GM06990 (cell line): ENCODE data around the gene ANKRD13D.

ENCODE experiments used
- DNase-seq: peaks from one replicate; pipeline ENCODE4 v3.0.0-alpha.2; 2011; ENCODE audit not compliant: insufficient read length; ENCODE audit errors: extremely low read depth
- H3K27me3 ChIP-seq: replicated peaks from 2 replicates; pipeline ENCODE4 v1.6.0; 2011; ENCODE audit warnings: low read length; ENCODE audit not compliant: control insufficient read depth, insufficient read depth
- H3K36me3 ChIP-seq: 2 replicates; pipeline ENCODE4 v1.5.1; 2011; ENCODE audit warnings: low read length; ENCODE audit not compliant: control insufficient read depth, insufficient read depth
- H3K4me3 ChIP-seq: replicated peaks from 2 replicates; pipeline ENCODE4 v1.5.1; 2011; ENCODE audit warnings: low read depth, mild to moderate bottlenecking, control low read depth, low read length
- TF ChIP-seq, protein P1 (sequence below): IDR thresholded peaks from 2 replicates; pipeline ENCODE4 v1.5.1; 2011; ENCODE audit warnings: low read length, control low read depth, mild to moderate bottlenecking, inconsistent platforms; ENCODE audit not compliant: insufficient read depth, poor library complexity, severe bottlenecking

Gene ANKRD13D

DNA sequence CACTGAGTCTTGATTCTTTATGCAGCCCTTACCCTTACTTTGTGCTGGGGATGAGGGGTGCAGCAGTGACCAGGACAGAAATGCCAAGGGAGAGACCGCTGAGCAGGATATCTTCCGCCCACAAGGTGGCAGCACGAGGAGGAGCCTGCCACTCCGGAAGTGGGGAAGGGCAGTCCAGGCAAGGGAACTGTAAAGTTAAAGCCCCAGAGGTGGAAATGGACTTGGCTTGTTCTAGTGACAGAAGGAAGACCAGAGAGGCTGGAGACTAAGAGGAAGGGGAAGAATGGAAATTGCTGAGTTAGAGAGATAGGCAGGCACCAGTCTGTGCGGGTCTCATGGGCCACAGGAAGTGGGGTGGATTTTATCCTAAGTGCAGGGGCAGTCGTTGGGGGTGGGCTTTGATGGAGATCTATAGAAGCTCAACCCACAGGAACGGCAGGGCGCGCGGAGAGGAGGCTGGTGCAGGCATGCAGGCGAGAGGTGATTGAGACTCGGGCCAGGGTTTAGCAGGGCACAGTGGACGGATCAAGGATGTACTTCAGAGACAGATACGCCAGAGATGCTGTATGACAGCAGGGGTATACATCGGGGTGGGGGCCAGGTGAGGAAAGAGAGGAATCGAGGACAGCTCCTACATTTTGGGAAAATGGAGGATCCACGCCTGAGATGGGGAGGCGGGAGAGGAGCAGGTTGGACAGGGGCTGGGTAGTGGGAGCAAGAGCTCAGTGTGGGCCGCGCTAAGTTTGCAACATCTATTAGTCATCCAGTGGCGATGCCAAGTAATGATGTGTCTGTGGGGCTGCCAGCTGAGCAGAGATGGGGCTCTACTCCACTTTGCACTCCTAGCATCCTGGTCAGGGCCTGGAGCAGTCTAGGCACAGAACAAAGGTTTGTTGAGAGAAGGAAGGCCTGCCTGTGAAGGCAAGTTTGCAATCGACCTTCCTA, 26.1 kb upstream of the ANKRD13D start:
- peak; percentile 66 for DNase-seq
- no peak overlapping the region for H3K4me3 ChIP-seq
- TF ChIP-seq, protein P1, sequence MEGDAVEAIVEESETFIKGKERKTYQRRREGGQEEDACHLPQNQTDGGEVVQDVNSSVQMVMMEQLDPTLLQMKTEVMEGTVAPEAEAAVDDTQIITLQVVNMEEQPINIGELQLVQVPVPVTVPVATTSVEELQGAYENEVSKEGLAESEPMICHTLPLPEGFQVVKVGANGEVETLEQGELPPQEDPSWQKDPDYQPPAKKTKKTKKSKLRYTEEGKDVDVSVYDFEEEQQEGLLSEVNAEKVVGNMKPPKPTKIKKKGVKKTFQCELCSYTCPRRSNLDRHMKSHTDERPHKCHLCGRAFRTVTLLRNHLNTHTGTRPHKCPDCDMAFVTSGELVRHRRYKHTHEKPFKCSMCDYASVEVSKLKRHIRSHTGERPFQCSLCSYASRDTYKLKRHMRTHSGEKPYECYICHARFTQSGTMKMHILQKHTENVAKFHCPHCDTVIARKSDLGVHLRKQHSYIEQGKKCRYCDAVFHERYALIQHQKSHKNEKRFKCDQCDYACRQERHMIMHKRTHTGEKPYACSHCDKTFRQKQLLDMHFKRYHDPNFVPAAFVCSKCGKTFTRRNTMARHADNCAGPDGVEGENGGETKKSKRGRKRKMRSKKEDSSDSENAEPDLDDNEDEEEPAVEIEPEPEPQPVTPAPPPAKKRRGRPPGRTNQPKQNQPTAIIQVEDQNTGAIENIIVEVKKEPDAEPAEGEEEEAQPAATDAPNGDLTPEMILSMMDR, result peak; percentile 84
- no peaks in the 10 kb centered on the region for H3K27me3 ChIP-seq
- H3K36me3 ChIP-seq, result no peaks in the 10 kb centered on the region

DNA sequence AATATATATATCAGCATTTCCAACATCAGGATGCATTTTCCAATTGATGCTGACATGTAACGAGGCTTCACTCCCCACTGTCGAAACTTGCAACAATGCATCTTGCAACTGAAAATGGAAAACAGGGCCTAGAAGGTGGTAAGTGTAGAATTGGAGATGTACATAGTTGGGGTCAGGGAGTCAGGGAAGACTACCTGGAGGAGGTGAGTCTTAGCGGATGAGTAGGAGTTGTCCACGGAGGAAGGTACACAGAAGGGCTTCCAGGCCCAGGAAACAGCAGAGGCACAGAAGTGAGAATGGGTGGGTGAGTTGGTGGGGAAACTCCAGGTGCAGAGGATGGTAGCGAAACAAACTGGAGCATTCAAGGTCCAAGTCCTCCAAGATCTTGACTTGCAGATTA, 24.8 kb upstream of the ANKRD13D start:
- TF ChIP-seq, protein P1, result no peak
- DNase-seq, result no peak
- H3K36me3 ChIP-seq, result peaks cover 3% of the 10 kb centered on the region; the same call in 1 of the 2 replicates
- no peaks in the 10 kb centered on the region for H3K27me3 ChIP-seq
- no peak overlapping the region for H3K4me3 ChIP-seq

DNA sequence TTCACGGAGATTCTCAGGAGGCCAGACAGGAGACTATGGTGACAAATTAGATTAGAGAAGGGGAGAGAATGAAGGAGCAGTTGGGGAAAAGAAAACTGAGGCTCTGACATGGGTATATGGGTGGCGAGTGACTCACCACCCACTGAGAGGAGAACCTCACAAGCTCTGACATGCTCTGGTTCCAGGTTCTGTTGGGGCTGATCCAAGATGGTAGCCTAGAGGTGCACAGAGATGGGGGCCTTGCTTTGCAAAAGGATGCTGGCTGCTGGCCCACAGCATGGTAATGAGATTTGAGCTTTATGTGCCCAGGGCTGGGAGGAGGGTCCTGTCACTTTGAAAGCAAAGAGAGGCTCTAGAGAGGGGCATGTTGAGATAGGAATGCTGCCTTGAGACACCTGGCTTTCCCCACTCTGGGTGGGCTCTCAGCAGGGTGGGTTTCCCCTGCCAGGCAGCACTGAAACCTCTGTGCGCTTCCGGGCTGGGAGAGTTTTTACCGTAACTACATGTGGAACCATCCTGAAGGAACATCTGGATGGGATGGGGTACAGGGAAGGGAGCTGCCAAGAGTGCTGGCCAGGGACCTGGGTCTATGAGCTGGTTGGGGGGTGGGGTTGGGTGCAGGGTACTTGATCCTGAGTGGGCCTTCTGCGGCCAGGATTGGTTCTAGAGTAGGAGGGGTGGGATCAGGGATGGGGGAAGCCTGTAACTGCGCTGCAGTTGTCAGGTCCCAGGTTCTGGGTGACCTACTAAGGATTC, 24.0 kb upstream of the ANKRD13D start:
- H3K27me3 ChIP-seq, result no peaks in the 10 kb centered on the region
- DNase-seq, result no peak
- TF ChIP-seq, protein P1, result no peak
- H3K4me3 ChIP-seq, result no peak overlapping the region
- H3K36me3 ChIP-seq, result peaks cover 5% of the 10 kb centered on the region; the same call in 1 of the 2 replicates

DNA sequence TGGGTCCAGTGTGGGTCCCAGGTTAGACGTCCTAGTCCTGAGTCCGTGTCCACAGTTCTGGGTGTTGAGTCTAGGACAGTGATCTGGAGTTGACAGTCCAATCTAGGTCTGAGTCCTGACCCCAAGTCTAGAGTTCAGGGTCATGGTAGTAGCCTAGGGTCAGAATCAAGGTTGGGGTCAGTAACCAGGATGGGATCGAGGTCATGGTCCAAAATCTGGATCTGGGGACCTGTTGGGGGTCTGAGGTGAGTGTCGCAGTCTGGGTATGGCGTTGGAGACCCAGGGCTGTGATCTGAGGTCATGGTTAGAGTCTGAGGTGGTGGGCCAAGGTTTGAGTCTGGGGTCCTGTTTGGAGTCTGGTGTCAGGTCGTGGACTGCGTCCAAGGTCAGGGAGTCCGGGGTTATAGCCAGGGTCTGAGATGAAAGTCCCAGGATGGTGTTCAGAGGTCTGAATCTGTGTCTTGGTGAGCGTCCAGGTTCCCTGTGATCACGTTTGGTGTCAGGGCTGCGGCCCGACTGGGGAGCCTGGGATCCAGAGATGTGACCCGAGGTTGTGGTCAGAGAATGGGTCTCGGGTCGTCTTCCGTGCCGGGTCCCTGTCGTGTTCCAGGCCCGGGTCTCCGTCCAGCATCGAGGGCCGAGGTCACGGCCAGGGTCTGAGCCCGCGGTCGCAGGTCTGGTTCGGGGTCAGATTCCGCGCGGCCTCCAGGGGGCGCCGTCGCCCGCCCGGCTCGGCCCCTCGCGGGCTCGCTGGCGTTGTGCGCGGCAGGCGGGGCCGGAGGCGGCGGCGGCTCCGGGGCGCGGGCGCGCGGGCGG, 23.3 kb upstream of the ANKRD13D start:
- TF ChIP-seq, protein P1, result peak; percentile 53
- Histone ChIP-seq H3K36me3 (peaks cover 5% of the 10 kb centered on the region; the same call in 1 of the 2 replicates), H3K4me3 (no peak overlapping the region; the same call in 1 of the 2 replicates), H3K27me3 (no peaks in the 10 kb centered on the region)
- peak; percentile 85 for DNase-seq

DNA sequence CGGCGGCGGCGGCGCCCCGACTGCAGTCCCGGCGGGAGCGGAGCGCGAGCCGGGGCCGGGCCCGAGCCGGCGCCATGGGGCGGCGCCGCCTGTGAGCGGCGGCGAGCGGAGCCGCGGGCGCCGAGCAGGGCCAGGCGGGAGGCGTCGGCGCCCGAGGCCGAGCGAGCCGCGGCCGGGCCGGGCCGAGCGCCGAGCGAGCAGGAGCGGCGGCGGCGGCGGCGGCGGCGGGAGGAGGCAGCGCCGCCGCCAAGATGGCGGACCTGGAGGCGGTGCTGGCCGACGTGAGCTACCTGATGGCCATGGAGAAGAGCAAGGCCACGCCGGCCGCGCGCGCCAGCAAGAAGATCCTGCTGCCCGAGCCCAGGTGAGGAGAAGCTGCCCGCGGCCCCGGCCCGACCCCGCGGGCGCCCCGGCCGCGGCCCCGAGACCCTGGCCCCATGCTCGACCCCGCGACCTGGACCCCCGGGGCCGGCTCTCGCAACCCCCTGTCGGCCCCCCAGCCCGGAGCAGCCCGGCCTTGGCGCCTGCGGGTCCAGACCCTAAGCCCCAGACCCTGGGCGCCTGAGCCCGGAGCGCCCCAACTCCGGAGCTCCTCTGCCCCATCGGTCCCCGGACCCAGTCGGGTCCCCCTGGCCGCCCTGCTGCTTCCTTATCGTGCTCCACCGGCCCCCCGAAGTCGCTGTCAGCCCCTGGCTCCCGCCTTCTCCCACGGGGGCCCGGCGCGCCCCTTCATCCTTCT, 22.5 kb upstream of the ANKRD13D start, which contains the start of gene GRK2:
TSS of gene GRK2 (plus strand) at position 25 of the 739 bp plus-strand sequence. CDS start at position 252, 227 bp downstream.
- DNase-seq, result no peak
- Histone ChIP-seq H3K27me3 (no peaks in the 10 kb centered on the region), H3K36me3 (peaks cover 5% of the 10 kb centered on the region; the same call in 1 of the 2 replicates), H3K4me3 (peak within 1 kb of the TSS; percentile 93)
- TF ChIP-seq, protein P1, result no peak
